CD14-positive monocyte (primary cell): Measurements from ENCODE around the gene TSPAN5. TPM values are rescaled to one million over a fixed set of nuclear protein-coding genes. Genes with fewer than 3 reads are reported as not detected.

ENCODE experiments used
- DNase-seq, 3 donors: peaks; one replicate each; pipeline ENCODE4 v3.0.0-alpha.2; 2011 to 2022
- H2AFZ ChIP-seq: 2 replicates; pipeline ENCODE4 v1.6.0; 2012; ENCODE audit warnings: mild to moderate bottlenecking, low read depth, low read length, inconsistent platforms; ENCODE audit not compliant: insufficient read depth, poor library complexity, severe bottlenecking
- H3K27ac ChIP-seq, 2 donors: 1 replicate in 1 of 2; 2 replicates in 1 of 2; pipeline ENCODE4 v1.5.1; 2012 to 2013; ENCODE audit warnings: low read length in 2 of 2, control low read depth in 1 of 2, inconsistent platforms in 1 of 2, low read depth in 1 of 2, mild to moderate bottlenecking in 1 of 2
- H3K27me3 ChIP-seq, 2 donors: one replicate each; pipeline versions ENCODE4 v1.6.0 to v1.6.1; 2011 to 2013; ENCODE audit warnings: low read length in 2 of 2; ENCODE audit not compliant: control insufficient read depth in 2 of 2, insufficient read depth in 2 of 2
- H3K36me3 ChIP-seq, 2 donors: replicated peaks in 1 of 2; 1 replicate in 1 of 2; 2 replicates in 1 of 2; pipeline versions ENCODE4 v1.5.1 to v1.6.1; 2012 to 2013; ENCODE audit warnings: low read length in 2 of 2, control low read depth in 1 of 2, inconsistent platforms in 1 of 2, mild to moderate bottlenecking in 1 of 2; ENCODE audit not compliant: insufficient read depth in 2 of 2, control insufficient read depth in 1 of 2
- H3K4me1 ChIP-seq, 2 donors: 1 replicate in 1 of 2; 2 replicates in 1 of 2; pipeline versions ENCODE4 v1.5.1 to v1.6.1; 2012 to 2013; ENCODE audit warnings: low read length in 2 of 2, control low read depth in 1 of 2, inconsistent platforms in 1 of 2, mild to moderate bottlenecking in 1 of 2, moderate library complexity in 1 of 2; ENCODE audit not compliant: insufficient read depth in 2 of 2, control insufficient read depth in 1 of 2
- H3K4me2 ChIP-seq: replicated peaks from 2 replicates; pipeline ENCODE3; 2012; ENCODE audit warnings: low read length, moderate library complexity, mild to moderate bottlenecking; ENCODE audit not compliant: poor library complexity, severe bottlenecking; ENCODE audit errors: extremely low read depth
- H3K4me3 ChIP-seq, 3 experiments: fragments of 200-600 bp in 1 of 3; sonication (generic) in 1 of 3; replicated peaks in 1 of 3; 1 replicate in 2 of 3; 2 replicates in 1 of 3; pipeline ENCODE4 v1.5.1; 2011 to 2013; ENCODE audit warnings: low read length in 3 of 3, mild to moderate bottlenecking in 3 of 3, control low read depth in 2 of 3, low read depth in 2 of 3, inconsistent platforms in 1 of 3, moderate library complexity in 1 of 3
- H3K79me2 ChIP-seq: 2 replicates; pipeline ENCODE4 v1.6.0; 2012; ENCODE audit warnings: mild to moderate bottlenecking, control low read depth, inconsistent platforms, low read length, moderate library complexity; ENCODE audit not compliant: insufficient read depth
- H3K9ac ChIP-seq: 2 replicates; pipeline ENCODE4 v1.6.0; 2017; ENCODE audit warnings: low read length, mild to moderate bottlenecking; ENCODE audit not compliant: insufficient read depth, poor library complexity, severe bottlenecking
- H3K9me3 ChIP-seq, 2 donors: replicated peaks in 1 of 2; 1 replicate in 1 of 2; 2 replicates in 1 of 2; pipeline versions ENCODE4 v1.5.1 to v1.6.1; 2012 to 2013; ENCODE audit warnings: low read length in 2 of 2, control low read depth in 1 of 2; ENCODE audit not compliant: control insufficient read depth in 1 of 2, insufficient read depth in 1 of 2
- H4K20me1 ChIP-seq: 2 replicates; pipeline ENCODE4 v1.6.0; 2012; ENCODE audit warnings: mild to moderate bottlenecking, low read length, control low read depth, moderate library complexity; ENCODE audit not compliant: insufficient read depth
- H3K27ac Mint-ChIP-seq, 7 donors: one replicate each; pipeline ENCODE4 v1.8.0; 2020; ENCODE audit warnings: mild to moderate bottlenecking in 7 of 7, mixed read lengths in 7 of 7, moderate library complexity in 6 of 7, inconsistent platforms in 2 of 7
- H3K27me3 Mint-ChIP-seq, 3 donors: one replicate each; pipeline ENCODE4 v1.8.0; 2021 to 2022; ENCODE audit warnings: low read depth in 3 of 3, mild to moderate bottlenecking in 3 of 3, mixed read lengths in 3 of 3, moderate library complexity in 3 of 3, inconsistent platforms in 1 of 3
- H3K36me3 Mint-ChIP-seq, 2 donors: one replicate each; pipeline ENCODE4 v1.8.0; 2020; ENCODE audit warnings: mixed read lengths in 2 of 2, inconsistent platforms in 1 of 2, mild to moderate bottlenecking in 1 of 2
- H3K4me1 Mint-ChIP-seq: one replicate; pipeline ENCODE4 v1.8.0; 2020; ENCODE audit warnings: mild to moderate bottlenecking, mixed read lengths
- H3K4me3 Mint-ChIP-seq, 2 donors: one replicate each; pipeline ENCODE4 v1.8.0; 2020; ENCODE audit warnings: mild to moderate bottlenecking in 2 of 2, mixed read lengths in 2 of 2, moderate library complexity in 1 of 2
- H3K9me3 Mint-ChIP-seq, 7 donors: one replicate each; pipeline ENCODE4 v1.8.0; 2020 to 2022; ENCODE audit warnings: mixed read lengths in 7 of 7, mild to moderate bottlenecking in 6 of 7, moderate library complexity in 6 of 7, inconsistent platforms in 2 of 7
- WGBS: methylation state at CpG from one replicate; pipeline ENCODE4 v1.1.5; 2013; ENCODE audit warnings: missing lambda C conversion rate; ENCODE audit not compliant: insufficient coverage; 5-methylcytosine and 5-hydroxymethylcytosine counted together
- intact Hi-C, 2 donors: fragments of 100-400 bp; cut with micrococcal nuclease; formaldehyde crosslinking; loops; one replicate each; pipeline versions ENCODE4 v1.15.0 to v1.15.1; 2023
- polyA plus RNA-seq, 3 donors: library from polyadenylated mRNA; depleted of rRNA in 1 of 3; unstranded in 2 of 3; stranded (reverse) in 1 of 3; fragments of 300-500 nt in 2 of 3; fragments of >200 nt in 1 of 3; fragmentation: Illumina TruSeq in 2 of 3; gene quantifications; 1 replicate in 2 of 3; 2 replicates in 1 of 3; pipeline ENCODE4 v1.2.3, GENCODE V29; 2012 to 2021
- TF ChIP-seq, protein P1 (sequence below): fragments of 200-600 bp; IDR thresholded peaks from one replicate; pipeline ENCODE4 v1.8.0; 2022; ENCODE audit warnings: antibody characterized with exemption, mild to moderate bottlenecking

Gene TSPAN5
- polyA plus RNA-seq, 3 donors: 0.09 to 1.1 (median 0.13) TPM

DNA sequence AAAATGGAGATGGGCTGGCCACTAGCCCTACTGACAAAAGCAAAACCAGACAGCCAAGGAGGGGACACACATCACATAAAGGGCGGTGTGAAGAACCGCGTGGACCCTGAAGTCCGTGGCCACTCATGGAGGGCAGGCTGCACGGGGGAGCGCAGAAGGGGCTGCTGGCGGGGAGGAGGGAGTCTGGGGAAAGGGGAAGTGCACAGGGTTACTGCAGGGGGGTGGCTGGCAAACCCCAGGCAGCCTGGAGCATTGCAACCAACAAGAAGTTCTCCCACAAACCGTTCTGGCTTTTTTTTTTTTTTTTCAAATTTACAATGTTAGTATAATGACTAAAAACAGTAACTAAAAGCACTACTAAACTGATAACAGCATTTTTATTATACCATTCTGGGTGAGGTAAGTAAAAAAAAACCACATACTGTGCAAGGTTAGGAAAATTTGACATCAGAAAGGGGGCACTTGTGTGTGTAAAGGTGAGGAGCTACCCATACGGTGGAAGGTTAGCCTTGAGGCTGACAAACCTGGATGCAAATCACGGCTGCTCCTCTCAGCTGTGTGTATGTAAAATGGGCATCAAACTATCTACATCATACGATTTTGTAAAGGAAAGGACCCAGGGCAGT, 87.1 kb downstream of the TSPAN5 start:
- no peak overlapping the region for H3K4me3 Mint-ChIP-seq

DNA sequence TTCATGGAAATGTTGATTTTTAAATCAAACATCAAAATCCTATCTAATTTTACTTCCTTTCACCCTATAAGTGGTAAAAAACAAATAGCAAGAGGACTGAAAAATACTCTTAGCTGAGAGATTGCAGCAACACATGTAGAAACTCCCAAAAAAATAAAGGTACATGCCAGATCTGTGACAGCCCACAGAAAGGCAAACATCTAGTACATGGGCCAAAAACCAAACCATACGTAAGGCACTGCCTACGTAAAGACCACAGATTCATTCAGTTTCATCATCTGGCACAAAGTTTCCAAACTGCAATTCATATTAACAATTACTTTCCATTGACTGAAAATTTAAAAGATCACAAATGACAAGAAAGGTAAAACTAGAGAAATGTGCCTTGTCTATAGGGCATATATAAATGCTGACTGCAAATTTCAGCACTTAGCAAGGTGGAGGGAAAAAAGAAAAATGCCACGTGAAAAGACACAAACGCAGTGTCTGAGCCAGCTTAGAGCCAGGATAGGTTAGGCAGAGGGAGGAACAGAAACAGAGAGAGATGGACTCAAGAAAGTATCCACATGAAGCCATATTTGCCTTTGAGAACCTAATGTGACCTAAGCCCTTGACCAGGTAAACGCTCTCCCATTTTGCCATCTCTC, 88.1 kb downstream of the TSPAN5 start:
- WGBS: 62% methylated on average over 3 of the region's 5 CpGs
- intact Hi-C loops: no loop called here

More for the DNA sequence above, 87.1 kb downstream of the TSPAN5 start:
- DNase-seq: no peak
- Mint-ChIP-seq H3K27ac (no peak overlapping the region), H3K9me3 (no peaks in the 10 kb centered on the region), H3K4me1 (peaks cover 5% of the 10 kb centered on the region), H3K36me3 (no peaks in the 10 kb centered on the region), H3K27me3 (peaks cover 0 to 3% (median 0%) of the 10 kb centered on the region in 3 donors)
- no peaks in the 10 kb centered on the region for H3K27me3 ChIP-seq
- H3K9me3 ChIP-seq: no peaks in the 10 kb centered on the region
- H3K79me2 ChIP-seq: no peaks in the 10 kb centered on the region
- H3K9ac ChIP-seq: no peak overlapping the region
- TF ChIP-seq, protein P1, sequence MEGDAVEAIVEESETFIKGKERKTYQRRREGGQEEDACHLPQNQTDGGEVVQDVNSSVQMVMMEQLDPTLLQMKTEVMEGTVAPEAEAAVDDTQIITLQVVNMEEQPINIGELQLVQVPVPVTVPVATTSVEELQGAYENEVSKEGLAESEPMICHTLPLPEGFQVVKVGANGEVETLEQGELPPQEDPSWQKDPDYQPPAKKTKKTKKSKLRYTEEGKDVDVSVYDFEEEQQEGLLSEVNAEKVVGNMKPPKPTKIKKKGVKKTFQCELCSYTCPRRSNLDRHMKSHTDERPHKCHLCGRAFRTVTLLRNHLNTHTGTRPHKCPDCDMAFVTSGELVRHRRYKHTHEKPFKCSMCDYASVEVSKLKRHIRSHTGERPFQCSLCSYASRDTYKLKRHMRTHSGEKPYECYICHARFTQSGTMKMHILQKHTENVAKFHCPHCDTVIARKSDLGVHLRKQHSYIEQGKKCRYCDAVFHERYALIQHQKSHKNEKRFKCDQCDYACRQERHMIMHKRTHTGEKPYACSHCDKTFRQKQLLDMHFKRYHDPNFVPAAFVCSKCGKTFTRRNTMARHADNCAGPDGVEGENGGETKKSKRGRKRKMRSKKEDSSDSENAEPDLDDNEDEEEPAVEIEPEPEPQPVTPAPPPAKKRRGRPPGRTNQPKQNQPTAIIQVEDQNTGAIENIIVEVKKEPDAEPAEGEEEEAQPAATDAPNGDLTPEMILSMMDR: no peak
- H3K4me2 ChIP-seq: no peak overlapping the region
- H3K36me3 ChIP-seq: no peaks in the 10 kb centered on the region
- H2AFZ ChIP-seq: no peak overlapping the region
- no CpG with 5 or more reads among the region's 11 CpGs for WGBS
- no peak overlapping the region for H3K4me3 ChIP-seq
- H4K20me1 ChIP-seq: no peaks in the 10 kb centered on the region
- H3K27ac ChIP-seq: no peak overlapping the region
- intact Hi-C loops: no loop called here
- H3K4me1 ChIP-seq: no peaks in the 10 kb centered on the region

More for the DNA sequence above, 88.1 kb downstream of the TSPAN5 start:
- Mint-ChIP-seq H3K9me3 (no peaks in the 10 kb centered on the region), H3K4me3 (no peak overlapping the region), H3K27ac (no peak overlapping the region), H3K27me3 (peaks cover 0 to 3% (median 0%) of the 10 kb centered on the region in 3 donors), H3K36me3 (no peaks in the 10 kb centered on the region), H3K4me1 (peaks cover 5% of the 10 kb centered on the region)
- no peak overlapping the region for H3K9ac ChIP-seq
- H3K4me2 ChIP-seq: no peak overlapping the region
- no peaks in the 10 kb centered on the region for H3K79me2 ChIP-seq
- H2AFZ ChIP-seq: no peak overlapping the region
- H3K4me1 ChIP-seq: no peaks in the 10 kb centered on the region
- H3K4me3 ChIP-seq: no peak overlapping the region
- no peaks in the 10 kb centered on the region for H3K36me3 ChIP-seq
- TF ChIP-seq, protein P1: no peak
- H3K27me3 ChIP-seq: no peaks in the 10 kb centered on the region
- no peaks in the 10 kb centered on the region for H3K9me3 ChIP-seq
- H4K20me1 ChIP-seq: no peaks in the 10 kb centered on the region
- DNase-seq: no peak
- H3K27ac ChIP-seq: no peak overlapping the region
